ACC112 (cell line): Measurements from ENCODE around the gene C10orf90.

ENCODE experiments used
- H2AFZ ChIP-seq: fragments of 200-600 bp; sonication (generic); one replicate; pipeline ENCODE4 v1.6.0; 2017; ENCODE audit warnings: antibody characterized with exemption, low read length; ENCODE audit not compliant: unreplicated experiment
- H3K27ac ChIP-seq: fragments of 200-600 bp; sonication (generic); 2 replicates; pipeline ENCODE4 v1.5.1; 2014; ENCODE audit warnings: low read depth, mild to moderate bottlenecking, antibody characterized with exemption, low read length, moderate library complexity
- H3K27me3 ChIP-seq: fragments of 200-600 bp; sonication (generic); 2 replicates; pipeline ENCODE4 v1.6.1; 2014; ENCODE audit warnings: mild to moderate bottlenecking, antibody characterized with exemption, low read length, moderate library complexity, mixed read lengths; ENCODE audit not compliant: insufficient read depth
- H3K36me3 ChIP-seq: fragments of 200-600 bp; sonication (generic); 2 replicates; pipeline ENCODE4 v1.6.1; 2016; ENCODE audit warnings: mild to moderate bottlenecking, antibody characterized with exemption, low read length, moderate library complexity, mixed read lengths; ENCODE audit not compliant: insufficient read depth
- H3K4me1 ChIP-seq: fragments of 200-600 bp; sonication (generic); one replicate; pipeline ENCODE4 v1.6.1; 2016; ENCODE audit warnings: low read length, mixed read lengths; ENCODE audit not compliant: insufficient read depth, unreplicated experiment, control insufficient read depth
- H3K4me3 ChIP-seq: fragments of 200-600 bp; sonication (generic); 2 replicates; pipeline ENCODE4 v1.5.1; 2014; ENCODE audit warnings: mild to moderate bottlenecking, low read depth, low read length
- H3K79me2 ChIP-seq: fragments of 200-600 bp; sonication (generic); one replicate; pipeline ENCODE4 v1.6.0; 2016; ENCODE audit warnings: low read length; ENCODE audit not compliant: control insufficient read depth, unreplicated experiment, insufficient read depth

The C10orf90 gene

DNA sequence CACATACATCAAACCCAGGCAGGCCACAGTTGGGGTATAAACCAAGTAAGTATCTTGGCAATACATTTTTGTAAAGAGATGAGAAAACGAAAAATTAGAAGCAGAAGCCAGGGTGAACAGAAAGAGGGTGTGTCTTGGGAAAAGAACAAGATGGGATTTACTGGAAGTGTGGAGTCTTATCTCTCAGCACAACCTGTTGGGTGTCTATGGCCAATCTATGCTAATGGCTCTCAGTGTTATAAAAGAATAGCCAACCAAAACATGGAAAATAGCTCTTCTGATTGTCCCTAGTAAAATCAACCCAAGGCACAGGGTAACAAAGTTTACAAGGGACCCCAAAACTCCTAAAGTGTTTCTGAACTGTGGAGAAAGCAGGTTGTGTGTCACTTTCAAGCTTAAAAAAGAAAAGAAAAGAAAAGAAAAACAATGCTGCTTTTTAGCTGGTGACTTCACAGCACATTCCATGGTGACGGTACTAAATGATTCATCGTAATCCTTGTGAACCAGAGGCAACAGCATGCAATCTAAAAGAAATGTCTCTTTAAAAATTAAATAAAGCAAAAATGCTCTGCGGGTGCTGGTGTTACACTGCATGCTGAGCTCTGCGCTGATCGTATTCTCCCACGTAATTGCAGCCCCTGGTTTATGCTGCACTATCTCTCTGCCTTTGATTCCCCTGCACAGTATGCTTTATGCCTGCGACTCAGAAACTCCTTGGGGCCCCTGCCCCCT, 100.8 kb downstream of the C10orf90 start:
- Histone ChIP-seq H3K79me2 (no peaks in the 10 kb centered on the region), H3K36me3 (no peaks in the 10 kb centered on the region), H3K27me3 (no peaks in the 10 kb centered on the region), H3K27ac (peak overlapping the region; percentile 70), H3K4me1 (peaks cover 19% of the 10 kb centered on the region), H3K4me3 (peak overlapping the region; percentile 59), H2AFZ (peak overlapping the region; percentile 78)

DNA sequence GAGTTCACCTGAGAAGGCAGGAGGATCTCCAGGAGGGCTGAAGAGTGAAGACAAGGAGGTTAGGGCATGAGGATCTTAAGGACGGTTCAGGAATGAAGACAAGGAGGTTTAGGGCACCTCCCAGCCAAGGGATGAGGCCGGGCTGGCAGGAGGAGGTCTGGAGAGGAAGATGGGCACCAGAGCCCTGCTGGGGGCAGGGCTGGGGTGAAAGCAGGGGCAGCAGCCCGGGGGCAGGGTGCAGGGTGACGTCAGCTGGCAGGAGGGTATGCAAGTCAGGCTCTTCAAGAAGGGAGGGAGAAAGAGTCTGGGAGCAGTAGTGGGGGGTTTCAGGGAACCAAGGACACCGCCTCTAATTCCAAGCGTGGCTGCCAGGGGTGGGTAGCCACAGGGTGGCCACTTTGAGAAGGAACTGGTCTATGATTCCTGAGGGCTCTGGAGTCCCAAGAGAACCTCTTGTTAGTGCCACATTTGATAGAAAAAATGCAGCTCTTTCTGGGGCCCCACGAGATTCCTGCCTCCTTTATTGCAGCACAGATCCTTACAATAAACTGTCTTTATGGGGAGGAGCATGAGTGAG, 101.6 kb downstream of the C10orf90 start:
- no peaks in the 10 kb centered on the region for H3K79me2 ChIP-seq
- peak overlapping the region; percentile 70 for H3K27ac ChIP-seq
- H3K27me3 ChIP-seq = no peaks in the 10 kb centered on the region
- H2AFZ ChIP-seq = no peak overlapping the region
- no peaks in the 10 kb centered on the region for H3K36me3 ChIP-seq
- peaks cover 19% of the 10 kb centered on the region for H3K4me1 ChIP-seq
- H3K4me3 ChIP-seq = no peak overlapping the region

DNA sequence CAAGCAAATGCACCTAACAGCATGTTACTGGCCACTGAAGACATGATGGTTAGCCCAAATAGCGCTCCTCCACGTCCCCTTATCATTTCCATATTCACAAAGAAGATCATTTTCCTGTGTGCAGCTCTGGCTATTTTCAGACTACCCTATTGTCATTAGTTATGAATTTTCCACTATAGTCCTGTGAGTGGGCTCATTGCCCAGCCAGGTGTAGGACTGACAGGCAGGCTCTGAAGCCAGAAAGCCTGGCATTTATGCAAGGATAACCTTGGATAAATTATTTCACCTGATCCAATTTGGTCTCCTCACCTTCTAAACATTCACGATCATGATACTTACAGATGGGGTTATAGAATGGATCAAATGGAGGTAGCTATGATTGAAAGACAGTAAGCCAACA, 104.6 kb downstream of the C10orf90 start:
- H3K79me2 ChIP-seq = no peaks in the 10 kb centered on the region
- H3K36me3 ChIP-seq = no peaks in the 10 kb centered on the region
- peaks cover 19% of the 10 kb centered on the region for H3K4me1 ChIP-seq
- no peak overlapping the region for H3K27ac ChIP-seq
- no peak overlapping the region for H3K4me3 ChIP-seq
- no peaks in the 10 kb centered on the region for H3K27me3 ChIP-seq
- H2AFZ ChIP-seq = no peak overlapping the region

DNA sequence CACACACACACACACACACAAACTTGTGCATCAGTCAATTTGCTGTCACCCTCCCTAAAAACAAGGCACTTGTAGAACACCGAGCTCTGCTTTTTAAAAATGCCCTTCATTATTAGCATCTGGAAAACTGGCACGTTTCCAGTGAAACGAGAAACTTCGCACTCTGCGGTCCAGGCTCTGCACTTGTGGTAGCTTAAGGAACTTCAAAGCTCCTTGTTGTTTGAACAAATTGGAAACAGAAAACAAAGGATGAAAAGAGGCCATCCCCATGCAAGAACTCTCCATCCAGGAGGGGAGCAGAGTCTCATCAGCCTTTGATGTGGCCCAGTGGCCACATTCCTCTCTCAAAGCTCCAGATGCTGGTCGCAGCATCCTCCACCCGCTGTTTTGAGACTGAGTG, 105.1 kb downstream of the C10orf90 start:
- Histone ChIP-seq H3K27me3 (no peaks in the 10 kb centered on the region), H3K27ac (no peak overlapping the region), H3K36me3 (no peaks in the 10 kb centered on the region), H2AFZ (no peak overlapping the region), H3K4me1 (peaks cover 17% of the 10 kb centered on the region), H3K4me3 (no peak overlapping the region), H3K79me2 (no peaks in the 10 kb centered on the region)

DNA sequence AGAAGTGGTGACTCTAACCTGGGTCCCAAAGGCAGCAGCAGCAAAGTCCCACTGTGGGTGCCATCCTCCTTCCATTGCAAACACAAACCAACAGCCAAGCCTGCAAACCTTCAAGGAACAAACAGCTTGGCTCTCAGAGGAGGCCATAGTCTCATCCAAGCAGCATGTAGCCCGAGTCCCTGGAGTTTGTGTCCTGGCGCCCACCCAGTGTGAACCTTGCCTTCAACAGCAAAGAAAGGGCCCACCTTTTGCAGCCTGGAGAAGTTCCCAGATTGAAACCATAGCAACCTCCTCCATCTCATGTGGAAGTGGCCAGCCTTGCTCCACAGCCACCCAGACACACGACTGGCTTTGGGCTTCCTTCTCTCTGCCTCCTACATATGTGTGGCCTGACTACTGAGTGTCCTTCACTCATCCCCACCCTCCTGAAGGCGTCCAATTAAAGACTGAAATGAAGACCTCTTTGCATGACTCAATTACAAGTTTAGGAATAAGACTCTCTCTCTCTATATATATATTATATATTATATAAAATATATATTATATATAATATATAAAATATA, 106.1 kb downstream of the C10orf90 start:
- Histone ChIP-seq H3K36me3 (no peaks in the 10 kb centered on the region), H3K4me1 (peaks cover 9% of the 10 kb centered on the region), H3K79me2 (no peaks in the 10 kb centered on the region), H3K27ac (no peak overlapping the region), H3K27me3 (no peaks in the 10 kb centered on the region), H3K4me3 (no peak overlapping the region), H2AFZ (no peak overlapping the region)

DNA sequence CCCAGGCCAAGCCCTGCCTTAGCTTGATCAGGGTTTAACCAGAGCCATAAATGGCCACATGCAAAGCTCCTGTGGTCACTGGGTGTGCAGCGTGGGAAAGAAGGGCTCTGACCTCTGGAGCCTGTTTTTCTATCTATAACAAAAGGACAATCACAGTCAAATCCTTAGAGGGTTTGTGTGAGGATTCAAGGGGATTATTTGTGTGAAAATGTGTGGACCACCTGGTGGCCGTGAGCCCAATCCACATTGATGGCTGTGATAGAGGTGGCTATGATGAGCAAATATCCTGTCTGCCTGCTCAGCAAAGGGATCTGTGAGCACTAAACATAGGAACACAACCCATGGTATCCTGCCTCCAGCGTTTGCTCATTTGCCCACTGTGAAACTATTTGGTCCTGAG, 107.1 kb downstream of the C10orf90 start:
- H3K4me1 ChIP-seq = no peaks in the 10 kb centered on the region
- no peaks in the 10 kb centered on the region for H3K79me2 ChIP-seq
- no peaks in the 10 kb centered on the region for H3K27me3 ChIP-seq
- no peak overlapping the region for H3K4me3 ChIP-seq
- no peak overlapping the region for H2AFZ ChIP-seq
- no peaks in the 10 kb centered on the region for H3K36me3 ChIP-seq
- no peak overlapping the region for H3K27ac ChIP-seq

DNA sequence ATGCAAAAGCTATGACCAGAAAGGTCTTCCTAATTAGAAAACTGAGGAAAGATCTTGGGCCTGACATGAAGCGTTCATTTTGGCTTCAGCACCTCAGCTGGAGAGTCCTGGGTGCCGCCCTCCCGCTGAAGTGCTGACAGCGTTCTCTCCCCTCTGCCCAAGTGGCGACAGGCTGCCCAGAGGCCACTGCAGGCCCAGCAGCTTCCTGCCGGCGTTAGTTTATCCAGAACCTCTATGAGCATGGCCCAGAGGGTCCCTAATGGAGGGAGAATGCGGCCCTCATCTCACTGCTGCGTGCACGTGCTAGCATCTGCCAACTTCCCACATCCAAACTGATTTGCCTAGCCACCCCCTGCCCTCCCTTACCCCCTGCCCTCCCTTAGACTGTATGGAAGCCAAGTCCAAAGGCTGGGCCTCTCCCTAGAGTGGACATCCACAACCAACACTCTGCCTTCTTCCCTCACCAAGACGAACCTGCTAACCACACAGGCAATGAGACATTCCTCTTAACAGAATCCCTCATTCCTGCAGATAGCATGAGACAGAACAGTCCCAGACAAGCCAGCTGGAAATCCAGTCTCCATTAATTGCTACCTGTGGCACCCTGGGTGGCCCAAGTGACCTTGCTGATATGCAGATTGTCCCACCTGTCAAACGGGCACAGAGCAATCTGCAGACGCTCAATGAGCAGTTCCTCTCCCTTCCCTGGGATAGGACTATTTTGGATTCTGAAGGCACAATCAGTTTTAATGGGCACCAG, 108.4 kb downstream of the C10orf90 start:
- H3K27me3 ChIP-seq = no peaks in the 10 kb centered on the region
- peak overlapping the region; percentile 88 for H2AFZ ChIP-seq
- no peak overlapping the region for H3K27ac ChIP-seq
- no peaks in the 10 kb centered on the region for H3K36me3 ChIP-seq
- H3K4me3 ChIP-seq = peak overlapping the region; percentile 68; the same call in 1 of the 2 replicates
- H3K79me2 ChIP-seq = no peaks in the 10 kb centered on the region
- no peaks in the 10 kb centered on the region for H3K4me1 ChIP-seq

DNA sequence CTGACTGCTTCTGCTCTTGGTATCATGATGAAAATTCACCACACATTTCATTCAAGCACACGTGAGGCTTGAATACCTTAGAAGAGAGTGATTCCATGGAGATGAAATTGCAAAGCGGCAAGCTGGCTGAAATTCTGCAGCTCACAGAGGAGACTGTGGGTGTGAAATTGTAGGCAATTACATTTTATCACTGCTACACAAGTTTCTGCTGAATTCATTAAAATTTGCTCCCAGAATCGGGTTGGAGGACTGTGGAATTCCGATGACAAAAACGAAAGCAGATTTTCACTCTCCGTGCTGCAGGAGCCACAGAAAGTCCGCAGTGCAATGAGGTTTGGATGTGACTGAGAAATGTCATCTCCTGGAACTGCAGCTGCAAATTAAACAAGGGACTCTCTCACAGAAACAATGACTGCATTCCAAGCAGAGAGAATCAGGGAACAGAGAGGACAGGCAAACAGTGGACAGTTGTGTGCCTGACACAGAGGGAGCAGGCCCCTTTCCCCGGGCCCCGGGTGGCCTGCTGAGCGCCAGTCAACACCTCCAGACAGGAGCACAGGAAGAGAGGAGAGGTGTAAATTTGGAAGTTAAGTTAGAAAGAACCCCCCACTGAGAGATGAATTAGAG, 109.1 kb downstream of the C10orf90 start:
- Histone ChIP-seq H3K79me2 (no peaks in the 10 kb centered on the region), H3K27ac (no peak overlapping the region), H3K36me3 (no peaks in the 10 kb centered on the region), H3K27me3 (no peaks in the 10 kb centered on the region), H2AFZ (peak overlapping the region; percentile 88), H3K4me1 (no peaks in the 10 kb centered on the region), H3K4me3 (peak overlapping the region; percentile 68)

DNA sequence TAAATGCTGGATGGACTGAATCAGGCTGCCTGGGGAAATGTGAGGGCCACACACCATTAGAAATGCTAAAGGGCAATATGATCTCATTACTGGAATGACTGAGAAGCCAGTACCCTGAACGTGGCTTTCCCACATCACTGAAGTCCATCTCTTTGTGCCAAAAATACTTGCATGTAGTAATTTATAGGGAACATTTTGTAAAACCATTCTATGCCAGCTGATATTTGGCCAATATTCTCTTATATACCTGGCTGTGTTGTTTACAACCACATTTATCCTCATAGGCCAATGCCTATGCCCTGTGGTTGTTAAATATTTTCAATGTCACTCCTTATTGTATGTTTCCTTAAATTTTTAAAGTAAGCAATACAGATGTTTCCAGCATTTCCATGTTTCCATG, 111.6 kb downstream of the C10orf90 start:
- Histone ChIP-seq H3K79me2 (no peaks in the 10 kb centered on the region), H3K36me3 (no peaks in the 10 kb centered on the region), H2AFZ (no peak overlapping the region), H3K27ac (no peak overlapping the region), H3K27me3 (no peaks in the 10 kb centered on the region), H3K4me1 (no peaks in the 10 kb centered on the region), H3K4me3 (no peak overlapping the region)

DNA sequence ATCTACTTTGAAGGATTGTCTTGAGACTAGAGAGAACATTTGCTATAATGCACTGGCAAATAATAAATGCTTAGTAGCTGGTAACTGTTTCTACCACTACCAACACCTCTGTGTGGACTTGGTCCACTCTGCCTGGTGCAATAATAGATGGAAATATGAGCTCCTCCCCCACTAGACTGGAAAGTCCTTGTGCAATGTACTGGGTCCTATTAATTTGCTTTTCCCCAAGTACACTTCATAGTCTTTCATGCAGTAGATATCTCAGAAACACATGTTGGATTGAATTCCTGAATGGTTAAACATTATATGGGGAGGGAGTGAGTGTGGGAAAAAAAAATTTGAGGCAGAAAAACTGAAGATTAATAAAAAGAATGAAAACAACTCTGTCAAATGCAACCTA, 119.3 kb downstream of the C10orf90 start:
- Histone ChIP-seq H3K36me3 (no peaks in the 10 kb centered on the region), H3K27ac (no peak overlapping the region), H3K4me1 (no peaks in the 10 kb centered on the region), H2AFZ (no peak overlapping the region), H3K4me3 (no peak overlapping the region), H3K79me2 (no peaks in the 10 kb centered on the region), H3K27me3 (peaks cover 11% of the 10 kb centered on the region)
